Body of pancreas (tissue), 4 donors: ENCODE data around the gene THADA.

Source experiments
- CTCF ChIP-seq, 7 experiments: fragments of 450-650 bp in 4 of 7; fragments of 200-600 bp in 3 of 7; sonication (generic) in 3 of 7; IDR thresholded peaks; one replicate each; pipeline ENCODE4 v1.5.1; 2016 to 2019; ENCODE audit warnings: antibody characterized with exemption in 7 of 7
- POLR2A ChIP-seq, 3 donors: fragments of 450-650 bp; IDR thresholded peaks; one replicate each; pipeline ENCODE4 v1.6.1; 2016; ENCODE audit warnings: antibody characterized with exemption in 3 of 3, mild to moderate bottlenecking in 2 of 3

GRCh38 chr2:43324259-43325106 lies 271.4 kb downstream of the THADA start:
- TF ChIP-seq CTCF (IDR thresholded peaks at IDR 0.05) (no peak), POLR2A (IDR thresholded peaks at IDR 0.05) (no peak)
